OCI-LY7 (cell line): ENCODE measurements around the gene DIP2C. TPM values are rescaled to one million over a fixed set of nuclear protein-coding genes. Genes with fewer than 3 reads are reported as not detected.

Experiments used
- BruUV-seq: library from RNA; stranded (reverse); fragments of 400-500 nt; replicated peaks from 2 replicates; lab custom pipeline; 2021; lab: Mats Ljungman, UMichigan
- CTCF ChIA-PET: fragments of 300-600 bp; sonication (Branson Sonifier 250); formaldehyde crosslinking; loops from one replicate; lab custom pipeline; 2022; ENCODE audit warnings: antibody characterized with exemption; ENCODE audit not compliant: unreplicated experiment; lab: Charles Lee
- POLR2A ChIA-PET: fragments of 300-600 bp; sonication (Branson Sonifier 250); formaldehyde crosslinking; loops from one replicate; lab custom pipeline; 2022; ENCODE audit warnings: antibody characterized with exemption; lab: Charles Lee
- DNase-seq: peaks from one replicate; pipeline ENCODE4 v3.0.0-alpha.2; 2015; ENCODE audit warnings: low spot score
- H2AFZ ChIP-seq: fragments of 200-600 bp; sonication (generic), shearing (Covaris generic); 2 replicates; pipeline ENCODE4 v1.6.1; 2014; ENCODE audit warnings: mild to moderate bottlenecking, antibody characterized with exemption, low read length, moderate library complexity
- H3K27ac ChIP-seq: fragments of 200-600 bp; sonication (generic); 2 replicates; pipeline ENCODE4 v1.5.1; 2014; ENCODE audit warnings: mixed run types, low read depth, mild to moderate bottlenecking, moderate library complexity, low read length, inconsistent platforms; ENCODE audit not compliant: poor library complexity, severe bottlenecking
- H3K36me3 ChIP-seq: fragments of 200-600 bp; sonication (generic); 2 replicates; pipeline ENCODE4 v1.6.1; 2014; ENCODE audit warnings: mild to moderate bottlenecking, antibody characterized with exemption, low read length, moderate library complexity, mixed read lengths; ENCODE audit not compliant: insufficient read depth
- H3K4me1 ChIP-seq: fragments of 200-600 bp; sonication (generic); 2 replicates; pipeline ENCODE4 v1.5.1; 2014; ENCODE audit warnings: mild to moderate bottlenecking, low read length; ENCODE audit not compliant: insufficient read depth, poor library complexity, severe bottlenecking
- H3K4me2 ChIP-seq: fragments of 200-600 bp; sonication (generic); 2 replicates; pipeline ENCODE4 v1.6.1; 2014; ENCODE audit warnings: mild to moderate bottlenecking, low read length
- H3K4me3 ChIP-seq: fragments of 200-600 bp; sonication (generic); 2 replicates; pipeline ENCODE4 v1.5.1; 2014; ENCODE audit warnings: mild to moderate bottlenecking, low read depth, low read length; ENCODE audit not compliant: poor library complexity, severe bottlenecking
- H3K79me2 ChIP-seq: fragments of 200-600 bp; sonication (generic); 2 replicates; pipeline ENCODE4 v1.6.1; 2016; ENCODE audit warnings: low read depth, mild to moderate bottlenecking, low read length, moderate library complexity, mixed read lengths; ENCODE audit not compliant: insufficient read depth
- H3K9me2 ChIP-seq: fragments of 200-600 bp; sonication (generic); 2 replicates; pipeline ENCODE4 v1.6.1; 2016; ENCODE audit warnings: mild to moderate bottlenecking, low read length, mixed read lengths; ENCODE audit not compliant: insufficient read depth
- H3K9me3 ChIP-seq: fragments of 200-600 bp; sonication (generic); 2 replicates; pipeline ENCODE4 v1.6.1; 2014; ENCODE audit warnings: mild to moderate bottlenecking, mixed run types, low read length, mixed read lengths
- H4K20me1 ChIP-seq: fragments of 200-600 bp; sonication (generic); 2 replicates; pipeline ENCODE4 v1.6.1; 2014; ENCODE audit warnings: mild to moderate bottlenecking, antibody characterized with exemption, low read length, moderate library complexity, mixed read lengths; ENCODE audit not compliant: insufficient read depth
- EZH2phosphoT487 ChIP-seq: fragments of 200-600 bp; sonication (generic); IDR thresholded peaks from 2 replicates; pipeline ENCODE4 v1.6.1; 2018; ENCODE audit warnings: low read depth, borderline replicate concordance, mild to moderate bottlenecking, mixed run types, antibody characterized with exemption, low read length, moderate library complexity, mixed read lengths
- intact Hi-C: fragments of 100-400 bp; cut with micrococcal nuclease; formaldehyde crosslinking; loops from one replicate; pipeline ENCODE4 v1.10.0; 2022; ENCODE audit not compliant: unreplicated experiment
- total RNA-seq, 2 experiments: library from RNA; depleted of rRNA in 1 of 2; stranded (reverse); fragments of >200 nt in 1 of 2; shearing (Covaris generic) in 1 of 2; gene quantifications; 2 replicates each; pipeline ENCODE4 v1.2.3, GENCODE V29; 2014 to 2022
- TF ChIP-seq, protein P1 (sequence below): fragments of 200-600 bp; sonication (generic); conservative IDR thresholded peaks from 2 replicates; pipeline ENCODE4 v1.5.1; 2014; ENCODE audit warnings: mild to moderate bottlenecking, antibody characterized with exemption, low read length, moderate library complexity, mixed read lengths

Gene DIP2C
- total RNA-seq, 2 experiments from 2014 or later: 10.9 to 29.5 TPM

GRCh38 chr10:688312-689120 lies 952 bp downstream of the DIP2C start:
- intact Hi-C loops: no loop called here
- peaks cover 4% of the 10 kb centered on the region for H3K4me1 ChIP-seq
- no peaks in the 10 kb centered on the region for H4K20me1 ChIP-seq
- no peak overlapping the region for H3K27ac ChIP-seq
- H3K4me2 ChIP-seq: no peak overlapping the region
- no TSS peak for BruUV-seq
- H3K79me2 ChIP-seq: no peaks in the 10 kb centered on the region
- no peak overlapping the region for H2AFZ ChIP-seq
- ChIA-PET POLR2A (no interaction called here), CTCF (no interaction called here)
- no peak for TF ChIP-seq EZH2phosphoT487
- TF ChIP-seq, protein P1, sequence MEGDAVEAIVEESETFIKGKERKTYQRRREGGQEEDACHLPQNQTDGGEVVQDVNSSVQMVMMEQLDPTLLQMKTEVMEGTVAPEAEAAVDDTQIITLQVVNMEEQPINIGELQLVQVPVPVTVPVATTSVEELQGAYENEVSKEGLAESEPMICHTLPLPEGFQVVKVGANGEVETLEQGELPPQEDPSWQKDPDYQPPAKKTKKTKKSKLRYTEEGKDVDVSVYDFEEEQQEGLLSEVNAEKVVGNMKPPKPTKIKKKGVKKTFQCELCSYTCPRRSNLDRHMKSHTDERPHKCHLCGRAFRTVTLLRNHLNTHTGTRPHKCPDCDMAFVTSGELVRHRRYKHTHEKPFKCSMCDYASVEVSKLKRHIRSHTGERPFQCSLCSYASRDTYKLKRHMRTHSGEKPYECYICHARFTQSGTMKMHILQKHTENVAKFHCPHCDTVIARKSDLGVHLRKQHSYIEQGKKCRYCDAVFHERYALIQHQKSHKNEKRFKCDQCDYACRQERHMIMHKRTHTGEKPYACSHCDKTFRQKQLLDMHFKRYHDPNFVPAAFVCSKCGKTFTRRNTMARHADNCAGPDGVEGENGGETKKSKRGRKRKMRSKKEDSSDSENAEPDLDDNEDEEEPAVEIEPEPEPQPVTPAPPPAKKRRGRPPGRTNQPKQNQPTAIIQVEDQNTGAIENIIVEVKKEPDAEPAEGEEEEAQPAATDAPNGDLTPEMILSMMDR: no peak
- no peak overlapping the region for H3K4me3 ChIP-seq
- H3K9me2 ChIP-seq: no peaks in the 10 kb centered on the region
- H3K36me3 ChIP-seq: no peaks in the 10 kb centered on the region
- DNase-seq: no peak
- H3K9me3 ChIP-seq: no peaks in the 10 kb centered on the region

- Histone ChIP-seq H3K4me1 (peaks cover 4% of the 10 kb centered on the region), H3K9me3 (no peaks in the 10 kb centered on the region), H3K36me3 (no peaks in the 10 kb centered on the region), H3K9me2 (no peaks in the 10 kb centered on the region), H2AFZ (no peak overlapping the region), H4K20me1 (no peaks in the 10 kb centered on the region), H3K79me2 (no peaks in the 10 kb centered on the region), H3K27ac (no peak overlapping the region), H3K4me2 (no peak overlapping the region), H3K4me3 (no peak overlapping the region)
- intact Hi-C loops: no loop called here
- CTCF ChIA-PET: no interaction called here
- POLR2A ChIA-PET: no interaction called here
- DNase-seq: no peak
- no TSS peak for BruUV-seq
- TF ChIP-seq, protein P1: no peak
- no peak for TF ChIP-seq EZH2phosphoT487
These were observed 1.7 kb downstream of the DIP2C start for GRCh38 chr10:687583-688311.
